ENCODE results near the gene NUP153.
A peak's percentile ranks its signal among the peaks of the same experiment; 100 is the strongest.
"Not testable (repeated sequence)": the region's sequence is repeated elsewhere in the genome, so short reads cannot be mapped to it uniquely, and the experiment has no call there.

NUP153 gene

DNA sequence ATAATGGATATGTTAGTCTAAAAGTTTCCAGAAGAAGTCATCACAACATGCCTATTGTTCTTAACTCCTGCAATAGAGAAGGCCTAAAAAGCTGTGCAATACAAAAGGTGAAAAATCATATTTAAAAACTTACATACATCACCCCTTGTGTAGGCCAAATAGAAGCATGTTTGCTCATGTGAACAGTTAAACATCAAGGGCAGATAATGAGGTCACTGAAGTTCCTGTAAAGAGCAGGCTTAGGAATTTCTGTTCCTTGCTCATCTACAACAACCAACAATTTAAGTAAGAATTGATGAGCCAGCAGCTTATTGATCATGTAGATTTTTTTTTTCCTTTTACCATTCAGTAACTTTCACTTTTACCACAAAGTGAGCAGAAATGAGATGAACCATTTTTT lies 7.5 kb upstream of the NUP153 start:
- no peak for DNase-seq (ENCODE audit: low read depth in 2 of 2)

DNA sequence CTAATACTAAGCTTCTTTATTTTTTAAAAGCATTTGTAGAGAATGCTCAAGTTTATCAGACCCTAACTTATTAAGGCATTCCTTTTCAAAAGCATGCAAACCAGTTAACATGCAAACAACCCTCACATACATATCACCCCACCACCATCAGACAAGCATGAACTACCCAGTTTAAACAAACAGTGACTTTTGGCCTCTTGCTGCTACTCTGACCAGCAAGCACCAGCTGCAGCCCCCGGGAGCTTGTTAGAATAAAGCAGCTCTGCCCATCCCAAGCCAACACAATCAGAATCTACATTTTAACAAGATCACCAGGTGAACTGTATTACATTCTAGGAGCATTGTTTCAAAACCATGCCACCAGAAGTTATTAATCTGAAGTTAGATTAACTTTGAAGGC lies 5.9 kb upstream of the NUP153 start:
- no peak for DNase-seq (ENCODE audit: low read depth in 2 of 2)

DNA sequence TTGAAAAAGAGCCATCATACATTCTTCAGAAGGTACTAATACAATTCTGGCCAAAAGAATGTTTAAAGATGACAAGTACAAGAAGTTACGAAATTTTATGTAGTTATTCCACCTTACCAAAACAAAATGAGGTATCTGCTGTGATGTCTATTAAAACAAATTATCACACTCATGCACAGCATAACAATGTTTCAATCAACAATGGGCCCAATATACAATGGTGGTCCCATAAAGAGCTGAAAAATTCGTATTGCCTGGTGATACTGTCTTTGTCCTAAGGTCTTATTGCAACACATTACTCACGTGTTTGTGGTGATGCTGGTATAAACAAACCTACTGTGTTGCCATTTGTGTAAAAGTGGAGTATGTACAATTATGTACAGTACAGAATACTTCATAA lies 3.6 kb upstream of the NUP153 start:
- DNase-seq (ENCODE audit: low read depth in 2 of 2): no peak

DNA sequence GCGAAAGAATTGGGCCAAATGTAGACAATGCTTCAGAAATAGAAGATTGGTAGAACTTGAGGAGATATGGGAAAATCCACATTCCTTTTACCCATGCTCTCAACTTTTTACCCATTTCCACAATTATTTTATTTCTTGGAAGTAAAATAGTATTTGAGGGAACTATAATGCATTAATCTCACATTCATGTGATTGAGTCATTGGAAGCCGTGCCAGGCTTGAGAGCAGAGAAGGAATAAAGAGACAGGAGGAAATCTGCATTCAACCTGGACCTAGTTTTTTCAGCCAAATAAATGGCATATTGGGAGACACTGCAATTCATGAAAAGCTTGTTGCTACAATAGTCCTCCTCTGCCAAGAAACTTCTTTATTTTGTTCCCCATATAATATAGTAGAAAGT lies 2.8 kb upstream of the NUP153 start:
- DNase-seq (ENCODE audit: low read depth in 2 of 2): no peak

DNA sequence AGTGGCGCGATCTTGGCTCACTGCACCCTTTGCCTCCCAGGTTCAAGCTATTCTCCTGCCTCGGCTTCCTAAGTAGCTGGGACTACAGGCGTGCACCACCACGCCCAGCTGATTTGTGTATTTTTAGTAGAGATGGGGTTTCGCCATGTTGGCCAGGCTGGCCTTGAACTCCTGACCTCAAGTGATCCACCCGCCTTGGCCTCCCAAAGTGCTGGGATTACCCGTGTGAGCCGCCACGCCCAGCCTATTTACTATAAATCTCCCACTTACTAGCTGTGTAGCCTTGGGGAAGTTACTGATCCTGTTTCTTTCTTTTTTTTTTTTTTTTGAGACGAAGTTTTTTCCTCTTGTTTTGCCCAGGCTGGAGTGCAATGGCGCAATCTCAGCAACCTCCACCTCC lies 1.3 kb upstream of the NUP153 start:
- not testable (repeated sequence) for DNase-seq (ENCODE audit: low read depth in 2 of 2)

DNA sequence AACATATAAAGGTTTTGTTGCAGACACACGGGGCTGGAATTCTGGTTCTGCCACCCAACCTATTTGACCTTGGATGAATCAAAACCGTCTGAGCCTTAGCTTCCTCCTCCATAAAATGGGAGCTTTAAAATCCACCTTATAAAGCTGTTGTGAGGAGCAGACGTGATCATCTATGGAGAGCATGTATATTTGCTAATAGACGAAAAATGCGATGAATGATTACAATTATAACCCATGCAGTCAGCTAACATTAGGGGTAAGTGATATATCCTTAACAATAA lies 586 bp upstream of the NUP153 start:
- DNase-seq (ENCODE audit: low read depth in 2 of 2): no peak

DNA sequence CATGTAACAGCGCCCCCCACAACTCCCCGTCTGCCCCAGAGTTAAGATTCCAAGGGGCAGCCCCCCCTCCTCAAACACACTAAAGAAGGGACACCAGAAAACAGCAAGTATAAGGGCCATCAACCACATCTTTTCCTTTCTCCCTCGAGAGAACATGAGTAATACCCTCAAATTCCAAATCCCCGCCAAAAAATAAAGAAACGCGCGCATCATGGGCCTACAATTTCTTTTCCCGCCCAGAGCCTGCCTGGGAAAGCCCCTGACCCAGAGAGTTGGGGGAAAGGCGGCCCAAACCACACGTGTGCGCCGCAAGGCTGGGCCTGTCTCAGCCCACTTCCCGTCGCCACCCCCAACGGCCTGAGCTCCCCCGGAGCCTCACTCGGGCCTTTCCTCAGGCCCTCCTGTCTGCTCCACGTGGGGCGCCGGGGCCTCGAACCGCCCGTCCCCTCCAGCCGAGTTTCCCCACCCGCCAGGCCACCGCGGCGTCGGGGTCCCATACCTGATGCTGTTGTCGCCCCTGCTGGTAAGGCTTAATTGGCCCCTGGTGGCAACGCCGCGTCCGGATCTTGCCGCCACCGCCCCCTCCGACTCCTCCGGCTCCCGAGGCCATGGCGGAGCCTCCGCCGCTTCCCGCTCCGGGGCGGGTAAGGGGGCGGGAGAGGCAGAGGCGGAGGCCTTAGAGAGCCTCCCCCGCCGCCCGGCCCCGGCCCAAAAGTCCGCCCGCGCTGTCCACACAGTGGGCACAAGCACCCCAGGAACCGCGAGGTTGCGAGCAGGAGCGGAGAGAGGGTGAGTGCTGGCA lies 746 bp downstream of the NUP153 start:
- no peak for DNase-seq (ENCODE audit: low read depth in 2 of 2)

DNA sequence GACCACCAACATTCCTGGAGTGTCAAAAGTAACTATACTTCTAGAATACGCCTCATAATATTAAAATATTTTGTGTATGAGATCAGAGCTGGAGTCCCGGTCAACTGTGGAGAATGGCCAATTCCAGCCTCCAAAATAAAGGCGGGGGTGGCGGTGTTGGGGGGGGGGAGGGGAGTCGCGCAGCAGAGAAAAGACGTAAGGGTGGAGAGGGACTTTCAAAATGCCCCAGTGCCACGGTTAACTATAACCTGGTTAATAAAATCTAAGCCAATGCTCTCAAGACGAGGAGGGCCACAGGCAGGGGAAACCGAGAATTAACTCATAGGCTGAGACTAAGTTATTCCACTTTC lies 1.3 kb downstream of the NUP153 start:
- peak in 1 of 2 experiments; percentile 53 for DNase-seq (ENCODE audit: low read depth in 2 of 2)

DNA sequence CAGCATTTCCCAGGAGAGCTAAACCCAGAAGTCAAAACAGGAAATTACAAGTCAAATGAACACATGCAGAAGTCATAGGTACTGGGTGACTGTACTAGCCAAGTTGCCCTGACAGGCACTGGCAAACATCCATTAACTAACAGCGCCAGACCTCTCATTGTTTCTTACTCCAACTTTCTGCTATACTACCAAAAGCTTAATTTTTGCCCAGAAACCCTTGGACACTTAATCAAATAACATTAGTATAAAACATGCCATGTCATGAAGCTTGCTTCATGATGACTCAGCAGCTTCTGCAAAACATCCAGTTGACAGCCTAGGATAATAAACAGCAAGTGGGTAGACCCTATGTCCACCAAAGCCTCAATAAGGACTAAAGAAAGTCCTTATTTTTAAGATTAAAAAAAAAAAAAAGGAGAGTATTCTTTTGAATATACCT lies 3.5 kb downstream of the NUP153 start:
- peak in 1 of 2 experiments; percentile 57 for DNase-seq (ENCODE audit: low read depth in 2 of 2)

DNA sequence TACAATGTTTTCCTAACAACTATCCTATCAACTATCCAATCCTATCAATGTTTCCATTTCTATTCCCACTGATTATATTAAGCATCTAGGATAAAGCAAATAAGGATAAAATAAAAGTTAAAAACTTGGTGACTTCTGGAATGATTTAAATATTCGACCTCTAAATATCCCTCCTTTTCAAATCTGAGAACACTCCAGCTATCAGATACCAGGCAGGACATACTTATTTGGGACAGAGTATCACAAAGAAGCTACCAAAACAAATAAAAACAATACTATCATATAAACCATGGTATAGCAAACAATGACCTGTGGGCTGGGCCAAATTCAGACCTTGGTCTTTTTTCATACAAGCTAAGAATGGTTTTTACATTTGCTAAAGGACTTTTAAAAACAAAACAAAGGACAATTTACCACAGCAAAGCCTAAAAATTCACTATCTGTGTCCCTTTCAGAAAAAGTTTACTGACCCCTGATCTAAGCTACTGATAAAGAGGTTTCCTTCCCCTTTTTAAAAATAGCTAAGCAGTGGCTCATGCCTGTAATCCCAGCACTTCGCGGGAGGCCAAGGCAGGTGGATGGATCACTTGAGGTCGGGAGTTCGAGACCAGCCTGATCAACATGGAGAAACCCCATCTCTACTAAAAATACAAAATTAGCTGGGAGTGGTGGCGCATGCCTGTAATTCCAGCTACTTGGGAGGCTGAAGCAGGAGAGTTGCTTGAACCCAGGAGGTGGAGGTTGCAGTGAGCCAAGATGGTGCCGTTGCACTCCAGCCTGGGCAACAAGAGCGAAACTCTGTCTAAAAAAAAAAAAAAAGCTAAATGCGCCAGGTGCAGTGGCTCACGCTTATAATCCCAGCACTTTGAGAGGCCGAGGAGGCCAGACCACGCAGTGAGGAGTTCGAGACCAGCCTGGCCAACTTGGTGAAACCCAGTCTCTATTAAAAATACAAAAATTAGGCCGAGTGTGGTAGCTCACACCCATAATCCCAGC lies 6.0 kb downstream of the NUP153 start:
- no peak for DNase-seq (ENCODE audit: low read depth in 2 of 2)

DNA sequence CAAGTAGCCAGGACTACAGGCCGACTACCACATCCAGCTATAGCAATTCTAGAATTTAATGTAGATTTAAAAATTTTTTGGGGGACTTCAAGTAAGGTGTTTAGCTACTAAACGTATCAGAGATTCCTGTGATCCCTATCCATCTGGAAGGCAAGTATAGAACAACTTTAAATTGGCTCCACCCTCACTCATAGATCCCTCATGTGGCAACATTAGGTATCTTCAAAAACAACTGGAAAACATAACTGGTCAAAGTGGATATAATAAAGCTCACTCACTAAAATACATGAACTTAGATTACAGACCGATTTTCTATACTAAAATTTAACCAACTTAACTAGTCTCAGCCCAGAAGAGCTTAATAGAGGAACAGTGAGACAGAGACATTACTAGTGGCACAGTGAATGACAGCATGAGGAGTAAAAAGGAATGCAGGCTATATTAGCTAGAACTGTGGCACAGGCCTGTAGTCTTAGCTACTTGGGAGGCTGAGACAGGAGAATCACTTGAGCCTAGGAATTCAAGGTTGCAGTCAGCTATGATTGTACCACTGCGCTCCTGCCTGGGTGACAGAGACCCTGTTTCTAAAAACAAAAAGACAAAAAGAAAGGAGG lies 14.7 kb downstream of the NUP153 start:
- no peak for DNase-seq (ENCODE audit: low read depth in 2 of 2)

DNA sequence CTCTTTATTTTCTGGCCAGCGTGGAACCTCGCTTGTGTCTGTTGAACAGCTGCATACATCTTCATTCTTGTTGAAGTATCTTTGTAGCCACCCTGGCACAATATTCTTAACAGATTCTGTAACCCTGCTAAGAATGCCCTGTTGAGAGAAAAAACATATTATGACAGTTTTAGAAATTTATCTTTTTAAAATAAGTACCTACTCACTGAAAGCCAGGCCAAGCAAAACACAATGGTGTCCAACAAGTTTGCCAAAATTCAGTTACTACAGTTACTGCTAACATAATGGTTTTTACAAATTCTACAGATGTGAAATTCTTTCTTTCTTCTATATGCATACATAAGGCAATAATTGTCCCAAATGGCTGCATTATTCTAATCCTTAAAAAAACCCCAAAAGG lies 18.2 kb downstream of the NUP153 start:
- no peak for DNase-seq (ENCODE audit: low read depth in 2 of 2)

DNA sequence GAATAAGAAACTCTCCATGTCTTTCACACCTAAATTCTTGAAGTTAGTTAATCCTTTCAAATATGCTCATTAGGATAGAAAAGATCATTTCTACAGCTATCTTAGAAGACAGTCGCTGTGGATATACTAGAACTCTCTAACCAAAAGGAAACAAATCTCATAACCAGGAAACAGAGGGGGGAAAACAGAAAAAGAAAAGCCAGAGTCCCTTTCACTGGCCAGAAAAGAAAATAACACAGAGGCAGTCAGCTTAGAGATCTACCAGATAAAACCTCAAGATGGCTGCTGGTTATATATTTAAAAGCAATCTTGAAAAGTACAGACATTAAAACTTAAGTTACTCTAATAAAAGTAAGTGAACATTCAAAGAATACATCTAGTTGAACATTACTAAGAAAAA lies 19.6 kb downstream of the NUP153 start:
- no peak for DNase-seq (ENCODE audit: low read depth in 2 of 2)

DNA sequence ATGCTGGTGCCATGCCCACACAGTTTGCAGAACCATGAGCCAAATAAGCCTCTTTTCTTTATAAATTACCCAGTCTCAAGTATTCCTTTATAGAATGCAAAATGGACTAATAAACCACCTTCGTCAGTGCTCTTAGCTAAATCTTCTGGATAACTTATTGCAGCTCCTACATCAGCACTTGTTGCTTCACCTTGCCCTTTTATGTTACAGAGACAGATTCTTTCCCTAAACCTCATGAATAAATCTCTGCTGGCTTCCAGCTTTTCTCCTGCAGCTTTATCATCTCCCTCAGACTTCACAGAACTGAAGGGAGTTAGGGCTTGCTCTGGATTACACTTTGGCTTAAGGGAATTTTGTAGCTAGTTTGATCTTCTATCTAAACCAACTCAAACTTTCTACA lies 22.6 kb downstream of the NUP153 start:
- no peak for DNase-seq (ENCODE audit: low read depth in 2 of 2)

DNA sequence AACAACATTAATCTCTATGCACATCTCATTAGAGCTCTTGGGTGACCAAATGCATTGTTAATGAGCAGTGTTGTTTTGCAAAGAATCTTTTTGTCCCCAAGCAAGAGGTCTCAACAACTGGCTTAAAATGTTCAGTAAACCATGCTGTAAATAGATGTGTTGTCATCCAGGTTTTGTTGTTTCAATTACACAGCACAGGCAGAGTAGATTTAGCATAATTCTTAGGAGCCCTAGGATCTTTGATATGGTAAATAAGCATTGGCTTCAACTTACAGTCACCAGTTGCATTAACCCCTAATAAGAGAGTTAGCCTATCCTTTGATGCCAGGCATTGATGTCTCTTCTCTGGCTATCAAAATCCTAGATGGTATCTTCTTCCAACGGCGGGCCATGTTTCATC lies 23.3 kb downstream of the NUP153 start:
- DNase-seq (ENCODE audit: low read depth in 2 of 2): no peak

DNA sequence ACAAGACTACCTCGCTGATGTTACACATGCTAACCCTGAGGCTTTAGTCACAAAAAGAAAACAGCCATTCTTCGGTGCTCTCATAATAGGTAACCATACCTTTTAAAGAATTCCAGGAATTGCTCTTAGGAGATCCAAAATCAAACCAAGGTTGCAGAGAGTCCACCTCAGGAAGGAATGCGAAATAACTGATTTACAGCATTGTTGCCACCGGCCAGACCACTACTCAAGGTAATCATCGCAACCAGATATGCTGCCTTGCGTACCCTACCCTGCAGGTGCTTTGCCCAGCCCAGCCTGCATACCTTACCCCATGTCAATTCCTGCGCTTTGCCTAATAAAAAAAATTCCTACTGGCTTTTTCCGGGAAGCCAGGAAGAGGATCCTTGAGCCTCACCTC lies 27.0 kb downstream of the NUP153 start:
- DNase-seq (ENCODE audit: low read depth in 2 of 2): no peak

DNA sequence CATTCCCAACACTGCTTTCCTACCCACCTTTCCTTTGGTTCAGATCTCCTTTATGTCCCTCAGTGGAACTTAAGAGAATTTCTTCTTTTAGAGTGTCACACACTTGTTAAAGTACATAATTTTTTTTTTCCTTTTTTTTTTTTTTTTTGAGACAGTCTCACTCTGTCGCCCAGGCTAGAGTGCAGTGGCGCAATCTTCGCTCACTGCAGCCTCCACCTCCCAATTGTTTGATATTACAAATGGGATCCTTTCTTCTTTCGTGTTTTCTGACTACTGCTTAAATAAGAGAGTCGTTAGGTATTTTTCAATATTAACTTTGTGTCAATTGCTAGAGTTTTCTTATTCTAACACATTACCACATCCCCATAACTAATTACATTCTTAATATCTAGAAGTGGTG lies 29.1 kb downstream of the NUP153 start:
- DNase-seq (ENCODE audit: low read depth in 2 of 2): no peak

DNA sequence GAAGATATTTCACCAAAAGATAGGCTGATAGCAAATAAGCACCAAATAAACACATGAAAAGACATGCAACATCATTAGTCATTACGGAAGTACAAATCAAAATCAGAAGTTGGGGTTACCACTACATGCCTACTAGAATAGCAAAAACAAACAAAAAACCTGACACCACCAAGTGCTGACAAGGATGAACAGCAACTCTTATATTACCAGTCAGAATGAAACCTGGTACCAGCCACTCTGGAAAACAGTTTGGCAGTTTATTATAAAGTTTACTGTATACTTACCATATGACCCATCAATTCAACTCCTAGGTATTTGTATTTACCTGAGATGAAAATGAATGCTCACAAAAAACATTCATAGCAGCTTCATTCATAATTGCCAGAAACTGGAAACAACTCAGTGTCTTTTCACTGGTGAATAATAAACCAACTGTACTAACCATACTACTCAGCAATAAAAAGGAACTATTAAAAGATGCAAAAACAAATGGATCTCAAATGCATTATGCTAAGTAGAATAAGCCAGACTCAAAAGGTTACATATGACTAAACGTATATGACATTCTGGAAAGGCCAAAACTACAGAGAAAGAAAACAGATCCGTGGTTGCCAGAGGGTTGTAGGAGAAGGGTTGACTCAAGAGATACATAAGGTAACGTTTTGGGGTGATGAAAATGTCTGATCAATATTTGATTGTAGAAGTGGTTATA lies 33.0 kb downstream of the NUP153 start:
- DNase-seq (ENCODE audit: low read depth in 2 of 2): no peak

DNA sequence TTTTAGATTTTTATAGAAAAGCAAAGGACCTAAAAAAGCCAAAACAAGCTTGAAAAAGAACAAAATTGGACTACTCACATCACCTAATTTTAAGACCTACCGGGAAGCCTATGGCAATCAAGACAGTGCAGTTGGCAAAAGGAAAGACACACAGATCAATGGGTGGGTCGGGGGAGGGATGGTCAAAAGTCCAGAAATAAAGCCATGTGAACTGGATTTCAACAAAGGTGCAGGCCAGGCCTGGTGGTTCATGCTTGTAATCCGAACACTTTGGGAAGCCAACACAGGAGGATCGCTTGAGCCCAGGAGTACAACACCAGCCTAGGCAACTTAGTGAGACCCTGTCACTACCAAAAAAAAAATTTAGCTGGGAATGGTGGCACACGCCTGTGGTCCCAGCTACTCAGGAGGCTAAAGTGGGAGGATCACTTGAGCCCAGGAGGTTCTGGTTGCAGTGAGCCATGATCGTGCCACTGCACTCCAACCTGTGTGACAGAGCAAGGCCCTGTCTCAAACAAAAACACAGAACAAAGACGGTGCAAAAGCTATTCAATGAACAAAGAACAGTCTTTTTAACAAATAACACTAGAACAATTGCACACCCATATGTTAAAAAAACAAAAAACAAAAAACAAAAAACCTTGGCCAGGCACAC lies 34.5 kb downstream of the NUP153 start:
- no peak for DNase-seq (ENCODE audit: low read depth in 2 of 2)

DNA sequence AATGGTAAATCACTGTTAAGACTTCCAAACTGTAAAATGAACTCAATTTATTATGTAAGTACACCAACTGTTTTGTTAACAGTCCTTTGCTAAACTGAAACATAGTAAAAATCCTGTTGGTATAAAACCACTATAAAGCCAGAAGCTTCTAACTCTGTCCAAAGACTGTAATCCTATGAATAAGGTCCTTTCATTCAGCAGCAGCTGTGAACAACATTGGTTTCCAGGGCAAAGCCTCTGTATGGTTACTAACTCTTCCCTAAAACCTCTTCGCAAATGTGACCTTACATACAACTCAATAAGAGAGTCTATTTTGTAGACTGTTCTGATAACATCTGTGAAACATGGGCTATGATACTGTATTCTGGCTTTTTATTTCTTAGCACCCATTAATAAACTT lies 40.1 kb downstream of the NUP153 start:
- DNase-seq (ENCODE audit: low read depth in 2 of 2): no peak

DNA sequence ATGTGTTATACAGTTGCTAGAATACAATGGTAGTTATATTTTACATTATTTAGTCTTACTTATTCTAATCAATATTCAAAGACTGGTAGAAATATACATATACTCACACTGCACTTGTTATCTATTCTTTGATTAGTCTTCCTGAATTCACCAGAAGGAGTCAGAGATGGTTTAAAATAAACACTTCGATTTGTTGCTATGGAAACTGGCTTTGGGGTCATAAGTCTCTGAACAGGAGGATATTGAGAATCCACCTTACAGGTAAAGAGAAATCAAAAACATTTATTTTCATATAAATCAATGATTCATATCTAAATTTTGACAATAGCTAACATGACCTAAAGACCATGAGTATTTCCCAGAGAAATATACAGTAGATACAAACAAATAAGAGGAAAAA lies 41.6 kb downstream of the NUP153 start:
- no peak for DNase-seq (ENCODE audit: low read depth in 2 of 2)

DNA sequence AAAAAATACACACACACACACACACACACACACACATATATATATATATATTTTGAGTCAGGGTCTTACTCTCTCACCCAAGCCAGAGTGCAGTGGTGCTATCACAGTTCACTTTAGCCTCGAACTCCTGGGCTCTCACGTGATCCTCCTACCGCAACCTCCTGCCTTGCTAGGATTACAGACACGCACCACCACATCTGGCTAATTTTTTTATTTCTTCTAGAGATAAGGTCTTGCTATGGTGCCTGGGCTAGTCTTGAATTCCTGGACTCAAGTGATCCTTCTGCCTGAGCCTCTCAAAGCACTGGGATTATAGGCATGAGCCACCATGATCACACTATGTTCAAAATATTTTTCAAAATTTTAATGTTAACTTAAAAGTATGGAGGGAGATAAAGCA lies 43.5 kb downstream of the NUP153 start:
- DNase-seq (ENCODE audit: low read depth in 2 of 2): no peak
